BLaER1 (cell line): Measurements from ENCODE around the gene DNAJB7.
A peak's percentile ranks its signal among the peaks of the same experiment; 100 is the strongest.
"Not testable (repeated sequence)": the region's sequence is repeated elsewhere in the genome, so short reads cannot be mapped to it uniquely, and the experiment has no call there.

Experiments used
- H3K27ac ChIP-seq: shearing (Covaris generic); formaldehyde crosslinking; 2 replicates; pipeline ENCODE4 v1.8.1; 2022
- H3K27me3 ChIP-seq: shearing (Covaris generic); formaldehyde crosslinking; 2 replicates; pipeline ENCODE4 v1.8.1; 2022
- H3K36me3 ChIP-seq: shearing (Covaris generic); formaldehyde crosslinking; 2 replicates; pipeline ENCODE4 v1.8.1; 2022
- H3K4me1 ChIP-seq: shearing (Covaris generic); formaldehyde crosslinking; 2 replicates; pipeline ENCODE4 v1.8.1; 2022
- H3K4me2 ChIP-seq: shearing (Covaris generic); formaldehyde crosslinking; 2 replicates; pipeline ENCODE4 v1.8.1; 2022
- H3K4me3 ChIP-seq: shearing (Covaris generic); formaldehyde crosslinking; 2 replicates; pipeline ENCODE4 v1.8.1; 2022
- H3K9ac ChIP-seq: shearing (Covaris generic); formaldehyde crosslinking; 2 replicates; pipeline ENCODE4 v1.8.1; 2022
- H3K9me3 ChIP-seq: shearing (Covaris generic); formaldehyde crosslinking; 2 replicates; pipeline ENCODE4 v1.8.1; 2022
- H4K20me1 ChIP-seq: shearing (Covaris generic); formaldehyde crosslinking; 2 replicates; pipeline ENCODE4 v1.8.1; 2022
- Cebpa-rat ChIP-seq: shearing (Covaris generic); IDR thresholded peaks from 2 replicates; pipeline ENCODE4 v1.8.1; 2022

The DNAJB7 gene

GRCh38 chr22:40874016-40874415 is 12.1 kb upstream of the DNAJB7 start:
- no peak overlapping the region for H3K9ac ChIP-seq
- H3K27me3 ChIP-seq, result no peaks in the 10 kb centered on the region
- TF ChIP-seq Cebpa-rat, result no peak
- peaks cover 38% of the 10 kb centered on the region for H3K36me3 ChIP-seq
- no peak overlapping the region for H3K27ac ChIP-seq
- no peak overlapping the region for H3K4me3 ChIP-seq
- H4K20me1 ChIP-seq, result no peaks in the 10 kb centered on the region
- H3K4me2 ChIP-seq, result no peak overlapping the region
- H3K4me1 ChIP-seq, result no peaks in the 10 kb centered on the region
- H3K9me3 ChIP-seq, result no peaks in the 10 kb centered on the region

GRCh38 chr22:40868379-40868778 is 6.5 kb upstream of the DNAJB7 start:
- not testable (repeated sequence) for H3K27ac ChIP-seq, H3K4me2 ChIP-seq, H3K4me3 ChIP-seq, H3K9ac ChIP-seq, H4K20me1 ChIP-seq, H3K9me3 ChIP-seq, H3K4me1 ChIP-seq, H3K27me3 ChIP-seq
- peaks cover 29% of the 10 kb centered on the region for H3K36me3 ChIP-seq

GRCh38 chr22:40867109-40867508 is 5.2 kb upstream of the DNAJB7 start:
- no peaks in the 10 kb centered on the region for H3K27me3 ChIP-seq
- peaks cover 26% of the 10 kb centered on the region for H3K36me3 ChIP-seq
- H3K9me3 ChIP-seq, result no peaks in the 10 kb centered on the region
- H3K4me1 ChIP-seq, result peaks cover 6% of the 10 kb centered on the region
- no peak overlapping the region for H3K4me3 ChIP-seq
- H4K20me1 ChIP-seq, result 0 out of 2 replicates have a peak, but pooled peaks cover 8% of the 10 kb centered on the region
- no peak for TF ChIP-seq Cebpa-rat
- no peak overlapping the region for H3K9ac ChIP-seq
- no peak overlapping the region for H3K27ac ChIP-seq
- H3K4me2 ChIP-seq, result no peak overlapping the region

- H3K9me3 ChIP-seq, result no peaks in the 10 kb centered on the region
- no peak for TF ChIP-seq Cebpa-rat
- peaks cover 23% of the 10 kb centered on the region for H3K4me1 ChIP-seq
- H3K27ac ChIP-seq, result no peak overlapping the region
- H3K4me2 ChIP-seq, result no peak overlapping the region
- H3K36me3 ChIP-seq, result peaks cover 30% of the 10 kb centered on the region
- no peaks in the 10 kb centered on the region for H3K27me3 ChIP-seq
- peaks cover 13% of the 10 kb centered on the region; the same call in 1 of the 2 replicates for H4K20me1 ChIP-seq
- H3K4me3 ChIP-seq, result no peak overlapping the region
- H3K9ac ChIP-seq, result no peak overlapping the region
These were observed 624 bp upstream of the DNAJB7 start for GRCh38 chr22:40862537-40862936.

DNA sequence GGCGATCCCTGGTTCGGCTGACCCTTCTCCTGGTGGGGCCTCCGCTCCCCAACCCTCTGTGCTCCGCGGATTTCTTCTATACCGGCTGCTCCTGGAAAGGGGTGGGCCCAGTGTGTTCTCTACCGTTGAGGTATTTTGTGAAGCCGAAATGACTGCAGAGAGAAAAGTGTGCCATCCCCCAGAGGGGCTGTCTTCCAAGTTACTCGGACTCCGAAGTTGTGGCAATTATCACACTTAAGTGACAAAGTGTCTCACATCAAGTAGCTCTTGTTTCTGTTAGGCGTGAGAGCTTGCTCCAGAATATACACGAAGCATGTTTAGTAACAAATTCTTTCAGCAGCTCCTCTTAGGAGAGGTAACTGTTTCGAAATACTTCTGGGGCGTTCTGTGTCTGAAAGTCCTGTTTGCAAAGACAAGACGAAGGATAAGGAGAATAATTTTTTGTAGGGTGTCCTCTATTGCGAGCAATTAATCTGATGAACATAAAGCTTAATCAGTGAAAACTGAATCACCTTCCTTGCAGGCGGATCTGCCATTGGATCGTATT is 4.5 kb downstream of the DNAJB7 start:
- H3K9me3 ChIP-seq, result no peaks in the 10 kb centered on the region
- peak overlapping the region; percentile 94 for H3K9ac ChIP-seq
- H3K27ac ChIP-seq, result peak overlapping the region; percentile 97
- no peaks in the 10 kb centered on the region for H3K27me3 ChIP-seq
- H4K20me1 ChIP-seq, result peaks cover 44% of the 10 kb centered on the region
- peak overlapping the region; percentile 84 for H3K4me3 ChIP-seq
- H3K4me1 ChIP-seq, result peaks cover 48% of the 10 kb centered on the region
- no peak for TF ChIP-seq Cebpa-rat
- H3K36me3 ChIP-seq, result peaks cover 24% of the 10 kb centered on the region
- peak overlapping the region; percentile 91 for H3K4me2 ChIP-seq

DNA sequence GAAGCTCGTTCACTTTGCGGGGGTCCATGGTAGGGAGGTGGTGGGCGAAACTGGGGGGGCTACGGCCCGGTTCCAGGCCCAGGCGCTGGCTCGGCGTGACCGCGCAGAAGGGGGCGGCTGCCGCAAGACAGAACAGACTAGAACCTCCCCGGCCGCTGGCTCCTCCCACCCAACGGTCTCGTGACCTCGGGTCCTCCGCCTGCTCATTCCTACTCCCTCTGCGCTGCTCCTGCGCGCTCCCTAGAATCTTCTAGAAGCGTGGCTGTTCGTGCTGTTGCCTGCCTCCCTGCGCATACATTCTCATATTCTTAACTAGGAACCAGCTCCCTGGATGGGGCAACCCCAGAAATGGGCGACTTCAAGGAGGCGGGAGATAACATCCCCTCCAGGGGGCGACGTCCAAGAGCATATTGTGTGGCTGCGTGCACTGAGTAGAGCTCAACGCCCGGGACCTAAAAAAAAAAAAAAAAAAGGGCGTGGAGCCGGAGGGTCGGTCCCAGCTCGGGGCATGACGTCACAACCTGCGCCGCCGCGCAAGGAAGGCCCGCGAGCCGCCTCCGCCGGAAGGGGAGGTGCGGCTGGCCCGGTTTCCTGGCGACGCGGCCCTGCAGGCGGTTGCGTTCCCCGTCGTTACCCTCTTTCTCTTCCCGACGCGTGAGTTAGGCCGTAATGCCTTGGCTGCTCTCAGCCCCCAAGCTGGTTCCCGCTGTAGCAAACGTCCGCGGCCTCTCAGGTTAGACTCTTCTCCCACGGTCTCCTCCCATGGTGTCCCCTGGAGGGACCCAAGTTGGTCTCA is 5.2 kb downstream of the DNAJB7 start, which contains the start of the genes ST13 and XPNPEP3:
ST13 (minus strand) TSS at position 127 of the 796 bp plus-strand sequence; CDS start at position 28, 99 bp downstream.
XPNPEP3 (plus strand) TSS at position 636 of the 796 bp plus-strand sequence; CDS start at position 670, 34 bp downstream.
- Histone ChIP-seq H3K4me2 (peak within 1 kb of the TSS; percentile 91), H3K27ac (peak within 1 kb of the TSS; percentile 97), H3K9ac (peak within 1 kb of the TSS; percentile 94), H3K4me1 (peaks cover 48% of the 10 kb centered on the region), H3K36me3 (peaks cover 18% of the 10 kb centered on the region), H3K27me3 (no peaks in the 10 kb centered on the region), H3K9me3 (no peaks in the 10 kb centered on the region), H3K4me3 (peak within 1 kb of the TSS; percentile 84), H4K20me1 (peaks cover 51% of the 10 kb centered on the region)
- TF ChIP-seq Cebpa-rat, result no peak

DNA sequence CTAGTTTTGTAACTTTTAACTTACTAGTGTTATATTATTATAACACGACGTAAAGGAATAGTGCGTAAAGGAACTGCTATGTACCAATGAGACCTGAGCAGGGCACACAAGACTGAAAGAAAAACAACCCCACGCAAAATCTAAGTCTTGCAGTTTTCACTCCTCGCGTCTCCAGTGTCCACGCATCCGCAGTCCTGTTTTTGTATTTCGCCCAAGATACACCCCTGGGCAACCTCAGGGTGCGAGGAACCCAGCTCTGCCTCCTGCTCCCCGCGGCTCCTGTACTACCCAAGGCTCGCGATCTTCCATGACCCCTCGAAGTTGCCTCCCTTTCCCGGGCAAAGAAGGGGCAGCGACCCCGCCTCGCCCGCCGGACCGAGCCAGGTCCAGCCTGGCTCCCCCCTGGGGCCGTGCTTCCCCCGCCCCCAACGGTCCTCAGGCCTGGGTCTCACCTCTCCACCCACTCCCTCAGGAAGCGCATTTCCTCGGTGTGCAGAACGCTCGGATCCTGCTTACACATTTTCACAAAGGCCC is 5.9 kb downstream of the DNAJB7 start:
- H4K20me1 ChIP-seq, result peaks cover 58% of the 10 kb centered on the region
- H3K4me3 ChIP-seq, result peak overlapping the region; percentile 84
- H3K27ac ChIP-seq, result peak overlapping the region; percentile 97
- H3K9me3 ChIP-seq, result no peaks in the 10 kb centered on the region
- peak overlapping the region; percentile 94 for H3K9ac ChIP-seq
- H3K27me3 ChIP-seq, result no peaks in the 10 kb centered on the region
- H3K36me3 ChIP-seq, result peaks cover 12% of the 10 kb centered on the region
- H3K4me2 ChIP-seq, result peak overlapping the region; percentile 91
- H3K4me1 ChIP-seq, result peaks cover 48% of the 10 kb centered on the region
- no peak for TF ChIP-seq Cebpa-rat

GRCh38 chr22:40855071-40855978 is 6.6 kb downstream of the DNAJB7 start:
- Histone ChIP-seq H3K4me1 (peaks cover 48% of the 10 kb centered on the region), H3K4me3 (peak overlapping the region; percentile 84), H3K27ac (peak overlapping the region; percentile 97), H3K36me3 (peaks cover 11% of the 10 kb centered on the region), H4K20me1 (peaks cover 65% of the 10 kb centered on the region), H3K4me2 (peak overlapping the region; percentile 91), H3K27me3 (no peaks in the 10 kb centered on the region), H3K9me3 (no peaks in the 10 kb centered on the region), H3K9ac (peak overlapping the region; percentile 94)
- TF ChIP-seq Cebpa-rat, result no peak

DNA sequence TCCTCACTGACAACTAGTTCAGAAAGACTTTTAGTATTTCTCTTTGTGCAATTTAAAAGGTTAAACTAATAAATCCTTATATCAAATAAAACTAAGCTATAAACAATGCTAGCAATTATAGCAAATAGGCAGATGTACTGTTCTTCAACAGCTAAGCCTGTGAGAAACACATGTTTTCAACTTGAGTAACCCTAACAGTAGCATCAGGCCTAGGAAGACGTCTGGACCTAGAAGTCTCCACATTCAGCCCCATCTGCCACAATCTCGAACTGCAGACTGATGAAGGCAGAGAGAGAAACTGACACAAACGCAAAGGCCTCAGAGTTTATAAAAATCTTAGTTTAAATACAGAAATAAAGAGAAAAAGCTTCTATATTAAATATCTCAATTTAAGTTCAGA is 8.0 kb downstream of the DNAJB7 start:
- peak overlapping the region; percentile 91 for H3K4me2 ChIP-seq
- peaks cover 46% of the 10 kb centered on the region for H3K4me1 ChIP-seq
- H3K4me3 ChIP-seq, result no peak overlapping the region
- H3K27me3 ChIP-seq, result no peaks in the 10 kb centered on the region
- TF ChIP-seq Cebpa-rat, result no peak
- H3K9me3 ChIP-seq, result no peaks in the 10 kb centered on the region
- no peak overlapping the region for H3K27ac ChIP-seq
- H3K9ac ChIP-seq, result peak overlapping the region; percentile 94
- peaks cover 19% of the 10 kb centered on the region for H3K36me3 ChIP-seq
- peaks cover 73% of the 10 kb centered on the region for H4K20me1 ChIP-seq
